Liver (tissue), 3 donors: Measurements from ENCODE around the gene HMGB2.
A peak's percentile ranks its signal among the peaks of the same experiment; 100 is the strongest.

Experiments
- CTCF ChIP-seq: fragments of 150-350 bp; IDR thresholded peaks from 2 replicates; pipeline ENCODE4 v1.5.1; 2017; ENCODE audit warnings: improper control_type of control experiment, low read depth, low read length; ENCODE audit not compliant: missing input control
- FOXA1 ChIP-seq: IDR thresholded peaks from 2 replicates; pipeline ENCODE4 v1.6.1; 2016; ENCODE audit warnings: antibody characterized with exemption
- JUND ChIP-seq, 2 donors: IDR thresholded peaks; 2 replicates each; pipeline ENCODE4 v1.6.1; 2016; ENCODE audit warnings: antibody characterized with exemption in 2 of 2
- RAD21 ChIP-seq, 2 donors: IDR thresholded peaks; 2 replicates each; pipeline ENCODE4 v1.6.1; 2016; ENCODE audit warnings: antibody characterized with exemption in 2 of 2, mild to moderate bottlenecking in 2 of 2
- REST ChIP-seq: IDR thresholded peaks from 2 replicates; pipeline ENCODE4 v1.6.1; 2016; ENCODE audit warnings: antibody characterized with exemption, mild to moderate bottlenecking
- TF ChIP-seq, protein P1 (sequence below): IDR thresholded peaks from 2 replicates; pipeline ENCODE4 v1.6.1; 2016; ENCODE audit warnings: antibody characterized with exemption
- TF ChIP-seq, protein P2 (sequence below): IDR thresholded peaks from 2 replicates; pipeline ENCODE4 v1.6.1; 2016; ENCODE audit warnings: antibody characterized with exemption
- TF ChIP-seq, protein P3 (sequence below): IDR thresholded peaks from 2 replicates; pipeline ENCODE4 v1.6.1; 2016; ENCODE audit warnings: antibody characterized with exemption
- donor health status: healthy.
- donor health status: healthy.

- TF ChIP-seq RAD21 (IDR thresholded peaks at IDR 0.05) (peak; percentile 52 to 73), CTCF (peak; percentile 33), FOXA1 (no peak), REST (no peak), JUND (IDR thresholded peaks at IDR 0.05) (no peak)
- TF ChIP-seq, protein P1, sequence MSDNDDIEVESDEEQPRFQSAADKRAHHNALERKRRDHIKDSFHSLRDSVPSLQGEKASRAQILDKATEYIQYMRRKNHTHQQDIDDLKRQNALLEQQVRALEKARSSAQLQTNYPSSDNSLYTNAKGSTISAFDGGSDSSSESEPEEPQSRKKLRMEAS = no peak
- TF ChIP-seq, protein P2, sequence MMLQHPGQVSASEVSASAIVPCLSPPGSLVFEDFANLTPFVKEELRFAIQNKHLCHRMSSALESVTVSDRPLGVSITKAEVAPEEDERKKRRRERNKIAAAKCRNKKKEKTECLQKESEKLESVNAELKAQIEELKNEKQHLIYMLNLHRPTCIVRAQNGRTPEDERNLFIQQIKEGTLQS = no peak
- TF ChIP-seq, protein P3, sequence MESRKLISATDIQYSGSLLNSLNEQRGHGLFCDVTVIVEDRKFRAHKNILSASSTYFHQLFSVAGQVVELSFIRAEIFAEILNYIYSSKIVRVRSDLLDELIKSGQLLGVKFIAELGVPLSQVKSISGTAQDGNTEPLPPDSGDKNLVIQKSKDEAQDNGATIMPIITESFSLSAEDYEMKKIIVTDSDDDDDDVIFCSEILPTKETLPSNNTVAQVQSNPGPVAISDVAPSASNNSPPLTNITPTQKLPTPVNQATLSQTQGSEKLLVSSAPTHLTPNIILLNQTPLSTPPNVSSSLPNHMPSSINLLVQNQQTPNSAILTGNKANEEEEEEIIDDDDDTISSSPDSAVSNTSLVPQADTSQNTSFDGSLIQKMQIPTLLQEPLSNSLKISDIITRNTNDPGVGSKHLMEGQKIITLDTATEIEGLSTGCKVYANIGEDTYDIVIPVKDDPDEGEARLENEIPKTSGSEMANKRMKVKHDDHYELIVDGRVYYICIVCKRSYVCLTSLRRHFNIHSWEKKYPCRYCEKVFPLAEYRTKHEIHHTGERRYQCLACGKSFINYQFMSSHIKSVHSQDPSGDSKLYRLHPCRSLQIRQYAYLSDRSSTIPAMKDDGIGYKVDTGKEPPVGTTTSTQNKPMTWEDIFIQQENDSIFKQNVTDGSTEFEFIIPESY = no peak
Measured at GRCh38 chr4:173288296-173288695, 45.9 kb downstream of the HMGB2 start.
